ENCODE data around the gene ATP8B4.
A peak's percentile ranks its signal among the peaks of the same experiment; 100 is the strongest.
"Not testable (repeated sequence)": the region's sequence is repeated elsewhere in the genome, so short reads cannot be mapped to it uniquely, and the experiment has no call there.

The ATP8B4 gene

DNA sequence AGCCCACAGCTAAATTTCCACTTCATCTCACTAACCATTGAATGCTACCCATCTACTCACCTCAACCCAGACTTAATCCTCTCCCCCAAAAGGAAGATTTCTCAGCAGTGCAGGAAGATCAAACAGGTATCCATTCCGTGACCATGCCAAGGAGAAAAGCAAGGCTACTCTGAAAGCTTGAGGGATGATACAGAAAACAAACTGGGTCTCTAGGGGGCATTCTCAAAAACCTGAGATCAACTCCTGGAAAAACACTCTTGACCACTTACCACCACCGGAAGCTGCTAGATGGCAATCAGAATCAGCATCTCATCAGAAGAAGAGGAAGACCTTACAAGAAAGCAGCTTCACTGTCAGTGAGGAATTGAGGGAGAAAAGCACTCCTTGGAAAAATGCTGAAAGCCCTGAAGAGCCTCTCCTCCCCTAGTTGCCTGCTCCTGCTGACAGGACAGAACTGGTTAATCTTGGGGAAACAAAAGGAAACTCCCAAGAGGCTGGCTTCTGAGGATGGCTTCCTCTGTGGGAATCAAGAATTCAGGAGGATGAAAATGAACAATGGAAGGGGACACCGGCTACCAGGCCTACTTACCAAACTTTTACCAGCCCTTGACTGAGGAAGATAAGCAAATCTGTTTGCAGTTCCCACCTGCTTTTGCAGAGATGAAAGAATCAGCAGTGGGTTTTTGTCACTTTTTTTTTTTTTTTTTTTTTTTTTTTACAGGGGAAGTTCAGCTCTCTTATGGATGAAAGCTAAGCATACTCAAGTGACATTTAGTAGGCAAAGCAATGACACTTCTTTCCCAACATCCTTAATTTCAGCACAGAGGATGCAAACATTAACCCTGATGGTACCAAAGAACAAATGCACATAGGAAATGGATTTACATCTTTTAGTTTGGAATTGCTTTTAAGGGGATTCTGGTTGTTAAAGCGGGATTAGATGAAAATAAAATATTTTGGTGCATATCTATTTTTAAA, at the start of gene ATP8B4:
ATP8B4 (minus strand) TSS at position 171 of the 978 bp plus-strand sequence. CDS start 12,267 bp downstream, outside the sequence.
- peak; percentile 42 for DNase-seq

- DNase-seq: no peak
These were observed 49.3 kb upstream of the ATP8B4 start for GRCh38 chr15:50168379-50168778.

DNA sequence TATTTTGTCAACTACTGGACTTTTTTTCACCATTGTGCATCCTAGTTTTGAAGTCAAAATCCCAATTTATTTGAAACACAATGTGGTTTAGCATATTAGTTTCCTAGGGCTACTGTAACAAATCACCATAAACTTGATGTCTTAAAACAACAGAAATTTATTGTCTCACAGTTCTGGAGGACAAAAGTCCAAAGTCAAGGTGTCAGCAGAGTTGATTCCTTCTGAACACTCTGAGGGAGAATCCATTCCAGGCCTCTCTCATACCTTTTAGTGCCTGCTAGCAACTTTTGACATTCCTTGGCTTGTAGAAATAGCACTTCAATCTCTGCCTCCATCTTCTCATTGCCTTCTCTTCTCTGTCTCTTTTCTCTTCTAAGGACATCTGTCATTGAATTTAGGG, 48.1 kb upstream of the ATP8B4 start:
- no peak for DNase-seq

DNA sequence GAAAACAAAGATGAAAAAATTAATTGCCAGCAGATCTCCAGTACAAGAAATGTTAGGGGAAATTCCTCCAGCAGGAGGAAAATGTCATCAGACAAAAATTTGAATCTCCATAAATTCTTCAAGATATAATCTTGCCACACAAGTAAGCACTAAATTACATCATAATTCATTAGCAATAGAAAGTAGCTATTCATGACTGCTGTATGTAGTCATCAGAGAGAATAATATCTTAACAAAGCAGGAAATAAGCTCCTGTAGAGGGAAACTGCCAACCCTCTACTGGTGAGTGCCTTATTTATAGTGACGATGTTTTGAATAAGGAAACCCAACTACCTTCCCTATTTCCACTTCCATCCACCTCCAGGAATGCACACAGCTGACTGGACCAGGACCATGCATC, 47.2 kb upstream of the ATP8B4 start:
- no peak for DNase-seq

GRCh38 chr15:50164458-50164857, 45.4 kb upstream of the ATP8B4 start:
- no peak for DNase-seq

DNA sequence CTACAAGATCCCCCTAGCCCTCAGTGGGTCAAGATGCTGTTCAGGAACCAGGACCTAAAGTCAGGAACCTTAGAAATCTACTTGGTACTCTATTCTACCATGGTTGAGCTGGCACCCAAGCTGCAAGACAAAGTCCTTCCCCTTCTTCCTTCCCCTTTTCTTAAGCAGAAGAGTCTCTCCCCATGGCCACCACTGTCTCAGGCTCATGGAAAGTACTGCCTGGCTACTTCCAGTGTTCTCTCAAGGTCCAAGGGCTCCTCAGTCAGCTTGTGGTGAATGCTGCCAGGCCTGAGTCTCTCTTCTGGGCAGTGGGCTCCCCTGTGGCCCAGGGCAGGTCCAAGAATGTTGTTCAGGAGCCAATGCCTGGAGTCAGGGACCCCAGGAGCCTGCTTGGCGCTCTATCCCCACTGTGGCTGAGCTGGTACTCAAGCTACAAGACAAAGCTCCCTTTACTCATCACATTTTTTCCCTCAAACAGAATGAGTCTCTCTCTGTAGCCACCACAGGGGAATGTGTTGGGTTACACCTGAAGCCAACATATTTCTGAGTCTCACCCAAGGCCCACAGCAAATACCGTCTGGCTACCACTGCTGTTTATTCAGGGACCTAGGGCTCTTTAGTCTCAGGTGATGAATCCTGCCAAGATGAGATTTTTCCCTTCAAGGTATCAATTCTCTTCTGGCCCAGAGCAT, 44.8 kb upstream of the ATP8B4 start:
- no peak for DNase-seq

DNA sequence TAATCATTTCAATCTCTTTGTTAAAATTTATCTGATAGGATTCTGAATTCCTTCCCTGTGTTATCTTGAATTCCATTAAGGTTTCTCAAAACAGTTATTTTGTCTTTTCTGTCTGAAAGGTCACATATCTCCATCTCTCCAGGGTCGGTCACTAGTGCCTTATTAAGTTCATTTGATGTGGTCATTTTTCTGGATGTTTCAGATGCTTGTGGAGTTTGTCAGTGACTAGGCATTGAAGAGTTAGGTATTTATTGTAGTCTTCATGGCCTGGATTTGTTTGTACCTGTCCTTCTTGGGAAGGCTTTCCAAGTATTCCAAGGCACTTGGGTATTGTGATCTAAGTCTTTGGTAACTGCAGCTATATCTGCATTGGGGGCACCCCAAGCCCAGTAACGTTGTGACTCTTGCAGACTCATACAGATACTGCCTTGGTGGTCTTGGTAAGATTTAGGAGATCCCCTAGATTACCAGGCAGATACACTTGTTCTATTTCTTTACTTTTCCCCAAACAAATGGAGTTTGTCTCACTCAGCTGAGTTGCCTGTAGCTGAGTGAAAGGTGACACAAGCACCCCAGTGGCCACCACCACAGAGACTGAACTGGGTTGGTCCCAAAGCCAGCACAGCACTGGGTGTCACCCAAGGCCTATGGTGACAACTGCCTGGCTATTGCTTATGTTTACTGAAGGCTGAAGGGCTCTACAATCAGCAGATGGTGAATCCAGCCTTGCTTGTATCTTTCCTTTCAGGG, 44.1 kb upstream of the ATP8B4 start:
- no peak for DNase-seq

- DNase-seq: not testable (repeated sequence)
These were observed 39.2 kb upstream of the ATP8B4 start for GRCh38 chr15:50158236-50158635.

GRCh38 chr15:50151476-50151875, 32.4 kb upstream of the ATP8B4 start:
- no peak for DNase-seq

DNA sequence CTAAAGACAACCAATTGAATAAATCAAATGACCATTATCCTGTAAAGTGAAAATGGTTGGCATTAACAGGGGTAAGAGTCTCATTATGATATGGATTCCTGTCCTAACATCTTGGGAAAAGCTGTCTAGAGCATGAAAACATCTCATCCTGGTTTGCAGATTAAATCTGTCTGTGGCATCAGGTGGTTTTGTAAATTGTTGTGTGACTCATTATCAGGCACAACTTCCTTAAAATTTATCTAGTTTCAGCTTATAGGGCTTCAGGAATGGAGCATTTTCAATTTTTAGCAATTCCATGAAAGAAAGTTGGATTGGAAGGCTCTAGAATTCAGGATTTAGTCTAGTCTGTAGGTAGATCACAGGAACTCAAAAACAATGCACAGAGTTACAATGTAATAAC, 31.8 kb upstream of the ATP8B4 start:
- no peak for DNase-seq

DNA sequence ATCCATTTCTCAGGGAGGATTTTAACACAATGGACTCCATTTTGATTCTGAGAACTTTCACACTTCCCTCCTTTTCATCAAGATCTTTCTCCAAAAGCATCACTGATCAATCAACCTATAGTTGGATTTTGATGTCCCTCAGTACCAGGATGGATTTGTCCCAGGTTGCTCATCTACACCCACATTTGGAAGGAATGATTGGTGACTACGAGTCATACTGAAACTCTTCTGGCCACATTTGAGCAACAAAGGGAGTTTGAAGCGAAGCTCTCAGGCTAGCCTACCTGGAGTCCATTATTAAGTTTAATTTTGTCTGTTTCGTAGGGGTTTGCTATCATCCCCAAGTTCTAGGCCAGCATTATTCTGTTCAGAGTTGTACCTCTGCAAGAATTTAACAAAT, 31.3 kb upstream of the ATP8B4 start:
- DNase-seq: no peak

- DNase-seq: no peak
These were observed 30.1 kb upstream of the ATP8B4 start for GRCh38 chr15:50149090-50149489.

DNA sequence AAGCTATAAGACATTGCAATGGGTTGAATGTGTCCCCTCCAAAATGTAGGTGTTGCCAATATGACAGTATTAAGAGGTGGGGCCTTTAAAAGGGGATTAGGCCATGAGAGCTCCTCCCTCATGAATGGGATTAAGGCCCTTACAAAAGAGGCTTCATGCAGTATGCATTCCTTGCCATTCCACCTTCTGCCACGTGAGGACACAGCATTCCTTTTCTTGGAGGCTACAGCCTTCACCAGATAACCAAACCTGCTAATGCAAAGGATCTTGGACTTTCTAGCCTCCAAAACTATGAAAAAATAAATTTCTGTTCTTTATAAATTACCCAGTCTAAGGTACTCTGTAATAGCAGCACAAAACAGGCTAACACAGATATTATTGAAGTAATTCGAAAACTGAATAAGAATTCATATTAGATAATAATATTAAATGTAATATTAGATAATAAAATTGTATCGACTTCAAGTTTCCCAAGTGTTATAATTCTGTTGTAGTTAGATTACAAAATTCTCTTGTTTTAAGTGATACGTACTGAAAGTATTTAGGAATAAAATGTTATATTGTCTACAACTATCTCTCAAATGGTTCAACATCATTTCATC, 29.4 kb upstream of the ATP8B4 start:
- no peak for DNase-seq

GRCh38 chr15:50146632-50147031, 27.6 kb upstream of the ATP8B4 start:
- no peak for DNase-seq

DNA sequence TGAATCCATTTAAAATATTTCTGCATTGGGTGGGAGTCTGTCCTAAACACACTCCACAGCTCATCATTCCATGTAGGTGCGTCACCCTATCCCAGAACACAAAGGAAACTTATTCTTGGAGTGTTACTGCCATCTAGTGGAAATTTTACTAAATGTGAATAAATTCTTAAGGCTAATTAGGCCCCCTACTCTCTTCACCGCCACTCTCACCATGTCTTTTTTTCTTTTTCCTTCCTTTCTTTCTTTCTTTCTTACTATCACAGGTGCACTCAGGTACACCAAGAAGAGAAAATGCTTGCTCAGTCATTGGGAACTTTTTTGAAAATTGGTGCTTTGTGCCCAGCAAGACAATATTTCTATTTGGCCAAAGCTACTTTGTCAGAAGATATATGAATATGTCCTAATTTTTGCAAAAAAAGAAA, 26.4 kb upstream of the ATP8B4 start:
- no peak for DNase-seq

GRCh38 chr15:50144341-50145120, 25.5 kb upstream of the ATP8B4 start:
- no peak for DNase-seq

DNA sequence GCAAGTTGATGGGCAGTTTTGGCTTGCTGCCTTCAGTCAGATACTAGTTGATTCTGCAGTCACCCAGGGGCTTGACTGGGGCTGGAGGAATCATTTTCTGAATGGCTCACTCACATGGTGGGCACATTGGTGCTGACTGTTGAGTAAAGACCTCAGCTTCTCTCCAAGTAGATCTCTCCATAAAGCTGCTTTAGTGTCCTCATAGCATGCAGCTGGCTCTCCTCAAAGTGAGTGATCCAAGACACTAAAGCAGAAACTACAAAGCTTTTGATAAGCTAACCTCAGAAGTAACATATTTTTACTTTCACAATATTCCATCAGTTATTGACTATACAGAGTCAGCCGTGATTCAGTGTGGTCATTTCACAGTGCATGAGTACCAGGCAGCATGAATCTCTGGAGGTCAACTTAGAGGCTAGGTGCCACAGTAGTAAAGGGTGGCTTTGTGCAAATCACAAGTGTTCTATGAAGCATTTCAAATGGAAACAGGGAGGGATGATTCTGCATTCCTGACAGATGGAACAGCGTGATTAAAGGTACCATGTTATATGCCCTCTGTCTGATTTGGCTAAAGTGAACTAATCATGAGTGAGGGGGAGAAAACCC, 24.3 kb upstream of the ATP8B4 start:
- no peak for DNase-seq

- no peak for DNase-seq
These were observed 22.8 kb upstream of the ATP8B4 start for GRCh38 chr15:50141856-50142255.

DNA sequence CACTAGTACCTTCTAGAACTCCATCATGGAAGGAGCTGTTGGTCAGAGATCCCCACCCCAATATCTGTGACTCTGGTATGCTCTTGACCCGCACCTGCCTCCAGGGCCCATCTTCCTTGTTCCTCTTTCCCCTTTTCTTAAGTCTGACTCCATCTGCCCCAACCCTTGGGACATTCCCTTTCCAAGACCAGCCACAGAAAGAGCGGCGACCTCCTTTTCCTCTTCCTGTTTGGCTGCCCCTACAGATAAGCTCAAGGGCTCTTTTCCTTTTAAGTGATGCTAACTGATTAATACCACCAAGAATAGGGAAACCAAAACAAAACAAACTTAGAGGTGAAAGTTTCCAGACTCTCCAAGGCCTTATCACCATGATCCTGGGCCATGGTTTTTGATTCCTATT, 21.9 kb upstream of the ATP8B4 start:
- DNase-seq: no peak

- no peak for DNase-seq
These were observed 21.1 kb upstream of the ATP8B4 start for GRCh38 chr15:50140098-50140497.

- DNase-seq: no peak
These were observed 19.4 kb upstream of the ATP8B4 start for GRCh38 chr15:50138391-50138790.

- no peak for DNase-seq
These were observed 18.9 kb upstream of the ATP8B4 start for GRCh38 chr15:50137893-50138292.
